HepG2 (cell line): ENCODE measurements around the gene XXYLT1. TPM values are rescaled to one million over a fixed set of nuclear protein-coding genes. Genes with fewer than 3 reads are reported as not detected.

Experiments used
- CSRNP2 ChIP-seq: sonication (generic); formaldehyde crosslinking; conservative IDR thresholded peaks from 2 replicates; pipeline ENCODE4 v1.8.0; 2022; ENCODE audit warnings: low read depth, missing genetic modification reagents
- FOSL2 ChIP-seq: sonication (generic); formaldehyde crosslinking; IDR thresholded peaks from 2 replicates; pipeline ENCODE4 v1.4.0; 2020; ENCODE audit warnings: missing genetic modification reagents
- HIC2 ChIP-seq: sonication (generic); formaldehyde crosslinking; IDR thresholded peaks from 2 replicates; pipeline ENCODE4 v1.9.0; 2022; ENCODE audit warnings: low read depth, missing genetic modification reagents
- HOXA7 ChIP-seq: sonication (generic); formaldehyde crosslinking; IDR thresholded peaks from 2 replicates; pipeline ENCODE4 v1.8.1; 2022; ENCODE audit warnings: mild to moderate bottlenecking, missing genetic modification reagents, moderate library complexity
- KAT8 ChIP-seq: IDR thresholded peaks from 2 replicates; pipeline ENCODE4 v1.6.1; 2016; ENCODE audit warnings: missing genetic modification reagents, missing compliant biosample characterization
- KLF11 ChIP-seq: IDR thresholded peaks from 2 replicates; pipeline ENCODE4 v1.6.1; 2016; ENCODE audit warnings: missing compliant biosample characterization
- KLF13 ChIP-seq: sonication (generic); formaldehyde crosslinking; IDR thresholded peaks from 2 replicates; pipeline ENCODE4 v1.4.0; 2020; ENCODE audit warnings: mild to moderate bottlenecking, missing genetic modification reagents
- MZF1 ChIP-seq: sonication (generic); formaldehyde crosslinking; IDR thresholded peaks from 2 replicates; pipeline ENCODE4 v1.8.1; 2023; ENCODE audit warnings: mild to moderate bottlenecking, missing genetic modification reagents, borderline replicate concordance
- NPAS2 ChIP-seq: sonication (generic); formaldehyde crosslinking; IDR thresholded peaks from 2 replicates; pipeline ENCODE4 v1.8.0; 2022; ENCODE audit warnings: mild to moderate bottlenecking, missing genetic modification reagents, borderline replicate concordance
- PHF20 ChIP-seq: sonication (generic); formaldehyde crosslinking; IDR thresholded peaks from 2 replicates; pipeline ENCODE4 v1.5.0; 2020; ENCODE audit warnings: mild to moderate bottlenecking, missing genetic modification reagents
- SNRNP70 ChIP-seq: fragments of 200-400 bp; formaldehyde crosslinking; IDR thresholded peaks from 2 replicates; pipeline ENCODE4 v1.6.1; 2017; ENCODE audit warnings: mild to moderate bottlenecking, low read depth, low read length, moderate library complexity
- TSC22D2 ChIP-seq: sonication (generic); formaldehyde crosslinking; IDR thresholded peaks from 2 replicates; pipeline ENCODE4 v1.5.1; 2020; ENCODE audit warnings: missing genetic modification reagents, mild to moderate bottlenecking, borderline replicate concordance
- ZBED4 ChIP-seq: sonication (generic); formaldehyde crosslinking; IDR thresholded peaks from 2 replicates; pipeline ENCODE4 v1.4.0; 2020; ENCODE audit warnings: missing genetic modification reagents, borderline replicate concordance
- ZC3H13 ChIP-seq: sonication (generic); formaldehyde crosslinking; IDR thresholded peaks from 2 replicates; pipeline ENCODE4 v1.8.1; 2023; ENCODE audit warnings: mild to moderate bottlenecking, missing genetic modification reagents, moderate library complexity
- ZMAT5 ChIP-seq: sonication (generic); formaldehyde crosslinking; IDR thresholded peaks from 2 replicates; pipeline ENCODE4 v1.5.0; 2020; ENCODE audit warnings: mild to moderate bottlenecking, low read depth, missing genetic modification reagents, borderline replicate concordance
- ZNF10 ChIP-seq: sonication (generic); formaldehyde crosslinking; IDR thresholded peaks from 2 replicates; pipeline ENCODE4 v1.4.0; 2020; ENCODE audit warnings: mild to moderate bottlenecking, low read depth, missing genetic modification reagents, borderline replicate concordance
- ZNF335 ChIP-seq: sonication (generic); formaldehyde crosslinking; IDR thresholded peaks from 2 replicates; pipeline ENCODE4 v1.4.0; 2020; ENCODE audit warnings: missing genetic modification reagents
- ZNF431 ChIP-seq: sonication (generic); formaldehyde crosslinking; IDR thresholded peaks from 2 replicates; pipeline ENCODE4 v1.9.0; 2022; ENCODE audit warnings: missing genetic modification reagents, low read depth, mild to moderate bottlenecking, borderline replicate concordance
- ZNF441 ChIP-seq: sonication (generic); formaldehyde crosslinking; IDR thresholded peaks from 2 replicates; pipeline ENCODE4 v1.7.0; 2021; ENCODE audit warnings: missing genetic modification reagents, borderline replicate concordance
- ZNF768 ChIP-seq: sonication (generic); formaldehyde crosslinking; IDR thresholded peaks from 2 replicates; pipeline ENCODE4 v1.4.0; 2020; ENCODE audit warnings: missing genetic modification reagents
- ZNF782 ChIP-seq: sonication (generic); formaldehyde crosslinking; IDR thresholded peaks from 2 replicates; pipeline ENCODE4 v1.4.0; 2020; ENCODE audit warnings: missing genetic modification reagents, mild to moderate bottlenecking, borderline replicate concordance
- ZSCAN31 ChIP-seq: sonication (generic); formaldehyde crosslinking; IDR thresholded peaks from 2 replicates; pipeline ENCODE4 v1.5.0; 2020; ENCODE audit warnings: low read depth, mild to moderate bottlenecking, missing genetic modification reagents
- polyA plus RNA-seq, 8 experiments: library from polyadenylated mRNA; depleted of rRNA in 3 of 8; stranded (reverse) in 7 of 8; unstranded in 1 of 8; fragments of >200 nt; fragmentation: Illumina TruSeq in 4 of 8; extraction: Trizol in 4 of 8; gene quantifications; 2 replicates each; pipeline versions ENCODE4 v1.2.1 to v1.2.3, GENCODE V29; 2011 to 2016; ENCODE audit warnings: low read depth in 4 of 8, missing spikeins in 1 of 8, mixed read lengths in 1 of 8; ENCODE audit not compliant: insufficient read depth in 1 of 8
- total RNA-seq, 5 experiments: library from RNA; depleted of rRNA; stranded (reverse); fragments of >200 nt; fragmentation: Illumina TruSeq; extraction: Trizol; gene quantifications; 2 replicates each; pipeline ENCODE4 v1.2.3, GENCODE V29; 2016; ENCODE audit warnings: low read depth in 1 of 5

XXYLT1 gene
- total and polyA plus RNA-seq, 2 of the 13 experiments (the other 11 are each of a cell fraction or from before 2014, with no cell fraction given), result 17.7 to 19.0 TPM

GRCh38 chr3:195271410-195272243 lies 668 bp upstream of the XXYLT1 start (continued):
- TF ChIP-seq KLF11 (CRISPR knock-in tag) (no peak), ZBED4 (CRISPR knock-in tag) (no peak), PHF20 (CRISPR knock-in tag) (no peak), ZSCAN31 (CRISPR knock-in tag) (no peak), SNRNP70 (no peak), ZMAT5 (CRISPR knock-in tag) (no peak), KLF13 (CRISPR knock-in tag) (no peak), ZNF441 (CRISPR knock-in tag) (no peak), ZC3H13 (CRISPR knock-in tag) (no peak), KAT8 (CRISPR knock-in tag) (peak; percentile 67; the same call in 1 of the 2 replicates), ZNF768 (CRISPR knock-in tag) (peak; percentile 85), MZF1 (CRISPR knock-in tag) (no peak), ZNF335 (CRISPR knock-in tag) (peak; percentile 72; the same call in 1 of the 2 replicates), FOSL2 (no peak), NPAS2 (CRISPR knock-in tag) (no peak), HOXA7 (CRISPR knock-in tag) (no peak), CSRNP2 (CRISPR knock-in tag) (no peak), ZNF782 (CRISPR knock-in tag) (peak; percentile 64; the same call in 1 of the 2 replicates), HIC2 (no peak), ZNF10 (CRISPR knock-in tag) (no peak), TSC22D2 (CRISPR knock-in tag) (peak; percentile 85; the same call in 1 of the 2 replicates), ZNF431 (CRISPR knock-in tag) (no peak; the same call in 1 of the 2 replicates)
